ENCODE measurements around the gene LRRC8D. TPM values are rescaled to one million over a fixed set of nuclear protein-coding genes. Genes with fewer than 3 reads are reported as not detected.

LRRC8D gene
- total RNA-seq, 1 experiment from 2014 or later, result 22.3 TPM

- no peak overlapping the region for H3K27ac Mint-ChIP-seq (ENCODE audit: unreplicated experiment)
- H3K4me1 Mint-ChIP-seq (ENCODE audit: low read depth, unreplicated experiment), result peaks cover 6% of the 10 kb centered on the region
- H3K27me3 Mint-ChIP-seq (ENCODE audit: unreplicated experiment), result peaks cover 19% of the 10 kb centered on the region
- no peaks in the 10 kb centered on the region for H3K36me3 Mint-ChIP-seq (ENCODE audit: insufficient read depth, unreplicated experiment)
- no TSS peak for BruUV-seq (replicated peaks)
- H3K9me3 Mint-ChIP-seq (ENCODE audit: low read depth, unreplicated experiment), result peaks cover 3% of the 10 kb centered on the region
- no peak for DNase-seq
- TF ChIP-seq CTCF (IDR thresholded peaks at IDR 0.05; ENCODE audit: unreplicated experiment), result no peak
- H3K4me3 Mint-ChIP-seq (ENCODE audit: low read depth, unreplicated experiment), result no peak overlapping the region
- intact Hi-C loops (cut with micrococcal nuclease; ENCODE audit: unreplicated experiment), result no loop called here
- CTCF ChIA-PET, result interaction anchor here (0.9 kb wide), 1 partner anchor 9 kb away, joined by 3 read pairs; no protein-coding TSS in a partner anchor
These were observed 7.8 kb upstream of the LRRC8D start for GRCh38 chr1:89812992-89813391.

- intact Hi-C loops (cut with micrococcal nuclease; ENCODE audit: unreplicated experiment), result no loop called here
- no peak for DNase-seq
- no peak for TF ChIP-seq CTCF (IDR thresholded peaks at IDR 0.05; ENCODE audit: unreplicated experiment)
- H3K27me3 Mint-ChIP-seq (ENCODE audit: unreplicated experiment), result peaks cover 19% of the 10 kb centered on the region
- H3K4me1 Mint-ChIP-seq (ENCODE audit: low read depth, unreplicated experiment), result peaks cover 6% of the 10 kb centered on the region
- no TSS peak for BruUV-seq (replicated peaks)
- H3K9me3 Mint-ChIP-seq (ENCODE audit: low read depth, unreplicated experiment), result peaks cover 3% of the 10 kb centered on the region
- CTCF ChIA-PET, result no interaction called here
- H3K4me3 Mint-ChIP-seq (ENCODE audit: low read depth, unreplicated experiment), result no peak overlapping the region
- peaks cover 1% of the 10 kb centered on the region for H3K36me3 Mint-ChIP-seq (ENCODE audit: insufficient read depth, unreplicated experiment)
- no peak overlapping the region for H3K27ac Mint-ChIP-seq (ENCODE audit: unreplicated experiment)
These were observed 5.8 kb upstream of the LRRC8D start for GRCh38 chr1:89815040-89815439.

- Mint-ChIP-seq H3K36me3 (ENCODE audit: insufficient read depth, unreplicated experiment) (peaks cover 7% of the 10 kb centered on the region), H3K4me3 (ENCODE audit: low read depth, unreplicated experiment) (no peak overlapping the region), H3K27ac (ENCODE audit: unreplicated experiment) (no peak overlapping the region), H3K9me3 (ENCODE audit: low read depth, unreplicated experiment) (peaks cover 3% of the 10 kb centered on the region), H3K4me1 (ENCODE audit: low read depth, unreplicated experiment) (peaks cover 12% of the 10 kb centered on the region), H3K27me3 (ENCODE audit: unreplicated experiment) (peaks cover 19% of the 10 kb centered on the region)
- DNase-seq, result no peak
- CTCF ChIA-PET, result no interaction called here
- TF ChIP-seq CTCF (IDR thresholded peaks at IDR 0.05; ENCODE audit: unreplicated experiment), result no peak
- no TSS peak for BruUV-seq (replicated peaks)
- intact Hi-C loops (cut with micrococcal nuclease; ENCODE audit: unreplicated experiment), result no loop called here
These were observed 5.2 kb upstream of the LRRC8D start for GRCh38 chr1:89815611-89816010.

GRCh38 chr1:89816366-89816765 is 4.5 kb upstream of the LRRC8D start:
- H3K27ac Mint-ChIP-seq (ENCODE audit: unreplicated experiment), result no peak overlapping the region
- intact Hi-C loops (cut with micrococcal nuclease; ENCODE audit: unreplicated experiment), result no loop called here
- peaks cover 13% of the 10 kb centered on the region for H3K4me1 Mint-ChIP-seq (ENCODE audit: low read depth, unreplicated experiment)
- DNase-seq, result no peak
- no peak for TF ChIP-seq CTCF (IDR thresholded peaks at IDR 0.05; ENCODE audit: unreplicated experiment)
- BruUV-seq (replicated peaks), result no TSS peak
- CTCF ChIA-PET, result no interaction called here
- peaks cover 14% of the 10 kb centered on the region for H3K36me3 Mint-ChIP-seq (ENCODE audit: insufficient read depth, unreplicated experiment)
- no peak overlapping the region for H3K4me3 Mint-ChIP-seq (ENCODE audit: low read depth, unreplicated experiment)
- H3K27me3 Mint-ChIP-seq (ENCODE audit: unreplicated experiment), result peaks cover 19% of the 10 kb centered on the region
- peaks cover 3% of the 10 kb centered on the region for H3K9me3 Mint-ChIP-seq (ENCODE audit: low read depth, unreplicated experiment)

Measured in Calu3 (cell line).